ENCODE results near the gene RELCH.

The RELCH gene

DNA sequence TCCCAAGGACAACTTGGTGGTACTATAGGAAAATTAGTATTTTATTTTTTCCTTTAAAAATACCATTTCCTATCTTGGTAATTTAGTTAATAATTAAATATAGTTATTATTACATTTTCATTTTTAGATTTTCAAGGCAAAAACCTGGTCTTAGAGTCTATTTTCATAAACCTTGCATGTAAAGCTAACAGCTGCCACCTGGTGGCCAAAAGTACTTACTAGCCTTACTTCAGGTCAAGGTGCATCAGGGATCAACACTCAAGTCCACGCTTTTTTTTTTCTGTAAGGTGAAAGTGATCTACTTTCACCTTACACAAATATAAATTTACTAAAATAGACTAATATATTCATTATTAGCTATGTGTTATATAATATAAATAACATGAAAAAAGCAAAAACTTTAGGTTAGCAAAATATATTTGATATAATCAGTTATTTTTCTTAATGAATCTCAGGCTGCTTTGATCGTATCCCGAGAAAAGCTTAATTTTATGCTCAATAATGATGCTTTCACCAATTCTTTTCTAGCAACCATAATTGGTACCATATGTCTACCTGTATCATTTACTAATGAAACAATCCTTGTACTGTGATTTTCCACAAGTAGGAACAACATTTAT, 62.5 kb downstream of the RELCH start:
- peak; percentile 19 for DNase-seq (ENCODE audit: low read depth)

- DNase-seq (ENCODE audit: low read depth) = no peak
Measured at GRCh38 chr18:62250475-62250874, 63.4 kb downstream of the RELCH start.

GRCh38 chr18:62258093-62258492, 71.0 kb downstream of the RELCH start:
- DNase-seq (ENCODE audit: low read depth) = no peak

GRCh38 chr18:62258616-62259015, 71.6 kb downstream of the RELCH start:
- DNase-seq (ENCODE audit: low read depth) = no peak

DNA sequence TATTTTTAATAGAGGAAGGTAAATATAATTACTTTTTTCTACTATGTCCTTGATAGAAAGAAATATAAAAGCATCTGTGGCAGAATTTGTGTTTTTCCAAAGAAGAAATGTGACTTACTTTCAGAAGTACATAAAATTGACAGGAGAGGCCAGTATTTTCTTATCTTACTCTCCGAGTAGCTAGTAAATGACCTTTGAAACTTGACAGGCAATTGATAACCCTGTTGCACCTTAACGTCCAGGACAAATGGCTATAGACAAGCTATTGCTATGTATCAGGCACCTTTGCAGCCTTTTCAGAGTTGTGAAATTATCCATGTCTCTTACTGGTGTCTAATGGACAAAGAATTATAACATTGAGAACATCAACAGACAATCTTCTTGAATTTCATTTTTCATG, 75.0 kb downstream of the RELCH start:
- DNase-seq (ENCODE audit: low read depth) = no peak

DNA sequence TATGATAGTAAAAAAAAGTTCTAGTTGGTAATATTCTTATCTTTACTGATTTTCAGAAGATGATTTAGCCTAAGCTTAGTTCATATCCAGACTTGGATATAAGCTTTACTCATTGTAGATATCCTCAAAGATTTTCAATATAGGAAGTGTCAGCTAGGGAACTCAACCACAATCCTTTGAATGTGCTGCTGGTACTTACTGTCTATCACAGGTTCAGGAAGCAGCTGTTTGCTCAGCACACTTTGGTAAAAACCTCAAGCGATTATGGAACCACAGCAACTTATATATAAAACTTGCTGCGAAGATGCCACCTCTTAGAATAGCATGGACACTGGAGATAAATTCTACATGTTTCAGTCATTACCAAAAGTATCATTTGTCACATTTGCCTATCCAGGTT, 77.9 kb downstream of the RELCH start:
- no peak for DNase-seq (ENCODE audit: low read depth)

DNA sequence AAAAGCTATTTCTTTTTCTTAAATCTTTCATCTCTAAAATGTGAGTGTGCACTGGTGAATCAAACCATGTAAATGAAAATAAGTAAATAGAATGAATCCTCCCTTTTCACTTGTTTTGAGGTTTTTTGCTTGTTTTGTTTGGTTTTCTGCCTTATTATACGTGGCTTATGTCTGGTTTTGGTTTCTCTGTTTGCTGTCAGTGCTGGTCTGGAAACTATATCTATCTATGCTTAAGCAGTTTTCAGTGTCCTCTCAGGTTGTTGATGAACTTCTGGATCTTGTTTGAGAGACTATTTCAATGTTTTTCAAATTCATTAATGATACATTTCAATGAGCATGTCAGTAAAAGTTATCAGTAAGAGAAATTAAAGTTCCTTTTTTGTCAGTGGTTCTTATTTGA, 90.0 kb downstream of the RELCH start:
- DNase-seq (ENCODE audit: low read depth) = no peak

GRCh38 chr18:62279561-62279960, 92.5 kb downstream of the RELCH start:
- no peak for DNase-seq (ENCODE audit: low read depth)

DNA sequence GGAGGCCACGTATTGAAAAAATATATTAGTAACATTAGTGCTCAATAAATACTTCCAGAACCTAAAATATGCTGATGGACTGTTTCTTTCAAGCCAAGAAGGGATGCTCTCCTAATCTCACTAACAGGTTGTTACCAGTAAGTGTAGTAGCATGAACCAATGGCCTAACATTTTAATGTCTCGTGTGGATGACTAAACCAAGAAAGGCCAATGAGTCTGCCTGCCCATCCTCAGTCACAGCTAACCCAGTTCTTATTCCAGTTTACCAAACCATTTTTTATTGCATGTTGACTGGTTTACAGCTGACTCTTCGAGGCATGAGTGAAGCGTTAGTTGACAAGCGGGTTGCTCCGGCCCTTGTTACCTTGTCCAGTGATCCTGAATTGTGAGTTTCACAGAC, 93.0 kb downstream of the RELCH start:
- DNase-seq (ENCODE audit: low read depth) = no peak

- DNase-seq (ENCODE audit: low read depth) = no peak
Measured at GRCh38 chr18:62280786-62281185, 93.7 kb downstream of the RELCH start.

GRCh38 chr18:62281684-62282083, 94.6 kb downstream of the RELCH start:
- peak; percentile 56 for DNase-seq (ENCODE audit: low read depth)

DNA sequence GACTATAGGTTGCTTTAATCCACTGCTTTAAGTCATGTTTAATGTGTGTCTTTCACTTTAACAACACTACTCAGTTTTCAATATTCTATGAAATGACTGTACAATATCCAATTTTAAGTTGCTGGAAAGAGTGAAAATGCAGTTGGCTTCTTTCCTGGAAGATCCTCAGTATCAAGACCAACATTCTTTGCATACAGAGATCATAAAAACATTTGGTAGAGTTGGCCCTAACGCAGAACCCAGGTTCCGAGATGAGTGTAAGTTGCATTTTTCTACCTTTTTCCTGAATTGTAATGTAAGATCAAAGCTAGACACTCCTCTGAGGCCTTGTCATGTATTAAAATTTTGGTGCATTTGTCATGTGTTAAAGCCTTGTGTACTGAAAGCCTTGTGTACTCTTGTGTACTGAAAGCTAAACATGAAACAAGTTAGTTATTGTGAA, 95.2 kb downstream of the RELCH start:
- peak; percentile 38 for DNase-seq (ENCODE audit: low read depth)

DNA sequence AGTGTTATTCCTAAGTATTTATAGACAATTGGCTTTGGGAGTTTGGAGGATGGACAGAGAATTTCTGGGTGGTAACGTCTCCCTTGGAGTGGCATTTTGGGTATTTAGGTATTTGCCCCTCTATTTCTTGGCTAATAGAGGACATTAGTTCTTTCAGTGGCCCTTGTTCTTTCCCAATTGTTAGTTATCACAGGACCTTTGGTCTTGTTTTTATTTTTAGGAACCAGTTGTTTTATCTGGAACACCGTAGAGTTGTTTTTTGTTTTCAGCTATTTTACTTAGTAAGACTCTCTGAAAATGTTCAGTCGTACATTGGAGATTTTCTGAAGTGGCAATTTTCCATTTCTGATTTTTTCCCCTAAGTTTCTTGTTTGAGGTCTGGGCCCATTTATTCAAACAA, 97.6 kb downstream of the RELCH start:
- DNase-seq (ENCODE audit: low read depth) = no peak

DNA sequence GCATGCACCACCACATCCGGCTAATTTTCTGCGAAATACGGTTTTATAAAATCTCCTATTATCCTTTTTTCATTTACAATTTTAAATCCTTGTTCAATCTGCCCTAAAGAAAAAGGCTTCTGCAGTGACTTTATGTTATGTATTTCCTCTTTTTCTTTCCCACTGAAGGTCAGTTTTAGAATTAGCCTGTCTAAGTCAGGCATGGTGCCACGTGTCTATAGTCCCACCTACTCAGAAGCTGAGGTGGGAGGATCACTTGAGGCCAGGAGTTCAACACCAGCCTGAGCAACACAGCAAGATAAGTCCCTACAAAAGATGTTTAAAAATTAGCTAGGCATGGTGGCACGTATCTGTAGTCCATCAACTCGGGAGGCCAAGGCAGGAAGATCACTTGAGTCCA, 98.2 kb downstream of the RELCH start:
- no peak for DNase-seq (ENCODE audit: low read depth)

DNA sequence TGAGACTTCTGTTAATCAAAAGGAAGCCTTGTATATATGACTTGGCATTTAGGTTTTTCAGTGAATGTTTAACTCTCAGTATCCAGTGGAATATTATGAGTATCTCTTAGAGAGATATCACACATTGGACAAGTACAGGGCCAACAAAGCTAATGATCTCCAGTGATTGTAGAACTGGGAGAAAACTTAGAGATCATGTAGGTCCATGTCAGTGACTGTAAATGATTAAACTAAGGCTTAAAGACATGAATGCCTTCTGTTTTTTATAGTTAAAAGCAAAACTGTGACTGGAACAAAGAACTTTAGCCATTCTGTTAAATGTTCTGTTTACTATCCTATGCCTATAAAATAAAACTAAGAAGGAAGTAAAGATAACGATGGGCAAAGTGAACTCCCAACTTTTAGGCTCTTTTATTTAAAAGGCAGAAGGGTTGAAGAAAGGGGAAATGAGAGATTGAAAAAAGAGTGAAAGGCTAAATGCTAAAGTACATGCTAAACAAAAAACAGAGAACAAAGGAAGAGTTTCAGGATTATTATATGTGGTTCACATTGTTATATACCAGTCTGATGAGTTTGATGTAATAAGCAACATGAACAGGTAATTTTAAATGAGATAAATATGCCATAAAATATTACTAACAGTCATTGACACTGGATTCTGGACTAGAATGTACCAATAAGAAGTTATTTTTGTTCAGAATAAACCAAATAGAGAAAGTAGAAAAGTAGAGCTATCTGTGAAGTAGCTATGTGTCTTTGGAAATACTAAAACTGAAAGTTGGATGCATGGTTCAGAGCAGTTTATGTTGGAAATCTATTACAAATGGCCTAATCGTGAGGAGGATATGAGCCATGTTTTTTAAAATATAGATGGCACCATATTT, 101.0 kb downstream of the RELCH start:
- no peak for DNase-seq (ENCODE audit: low read depth)

GRCh38 chr18:62288665-62289008, 101.6 kb downstream of the RELCH start:
- no peak for DNase-seq (ENCODE audit: low read depth)

DNA sequence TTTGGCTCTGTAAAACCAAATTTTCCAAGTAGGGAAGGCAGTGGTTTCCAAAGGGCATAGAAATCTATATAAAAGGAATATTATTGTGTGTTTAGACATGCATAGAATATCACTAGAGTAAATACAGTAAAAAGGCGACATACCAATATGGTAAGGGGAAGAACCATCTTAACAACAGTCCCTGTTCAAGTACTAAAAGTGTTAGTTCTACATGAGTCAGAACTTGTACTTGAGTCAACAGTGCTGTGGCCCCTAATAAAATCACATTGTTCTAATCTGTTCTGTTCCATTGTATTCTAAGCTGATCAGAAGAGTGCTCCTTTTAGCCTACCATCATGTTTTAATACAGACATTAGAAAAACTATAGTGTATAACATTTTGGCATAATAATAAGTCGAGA, 102.0 kb downstream of the RELCH start:
- no peak for DNase-seq (ENCODE audit: low read depth)

DNA sequence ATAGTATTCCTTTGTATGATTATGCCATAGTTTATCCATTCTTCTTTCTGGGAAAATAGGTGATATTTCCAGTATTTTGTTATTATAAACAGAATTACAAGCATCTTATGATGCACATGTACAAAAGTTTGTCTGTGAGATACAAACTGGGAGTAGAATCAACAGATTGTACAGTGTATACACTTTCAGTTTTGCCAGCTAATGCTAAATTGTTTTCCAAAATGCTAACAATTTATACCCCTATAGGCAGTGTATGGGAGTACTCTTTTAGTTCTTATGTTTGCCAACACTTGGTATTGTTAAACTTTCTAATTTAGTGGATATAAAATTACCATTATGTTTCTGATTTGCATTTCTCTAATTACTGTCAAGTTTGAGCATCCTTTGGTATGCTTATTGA, 107.0 kb downstream of the RELCH start:
- DNase-seq (ENCODE audit: low read depth) = no peak

DNA sequence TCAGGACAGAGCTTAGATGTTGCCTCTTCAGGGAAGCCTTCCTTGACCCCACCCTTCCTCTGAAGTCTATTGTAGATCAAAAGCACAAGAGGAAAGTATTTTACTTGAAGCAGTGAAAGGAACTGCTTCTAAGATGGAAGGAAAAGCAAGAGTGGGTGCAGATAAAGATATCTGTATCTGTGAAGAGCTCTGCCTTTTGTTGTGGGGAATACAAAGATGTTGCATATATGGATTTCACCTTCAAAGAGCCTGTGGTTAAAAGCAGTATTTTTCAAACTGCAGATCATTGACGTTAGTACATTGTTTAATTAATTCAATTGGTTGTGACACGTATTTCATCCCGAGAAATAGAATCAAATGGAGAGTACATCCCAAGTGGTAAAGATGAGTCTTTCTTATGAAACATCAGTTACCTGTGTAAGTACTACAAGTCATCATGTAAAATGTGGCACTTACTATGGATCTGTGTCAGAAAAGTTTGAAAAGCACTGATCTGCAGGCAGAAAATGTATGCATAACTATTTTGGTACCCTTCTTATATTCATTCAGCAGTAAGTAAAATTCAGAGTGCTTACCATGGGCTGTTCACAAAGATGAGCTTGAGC, 113.4 kb downstream of the RELCH start:
- no peak for DNase-seq (ENCODE audit: low read depth)

DNA sequence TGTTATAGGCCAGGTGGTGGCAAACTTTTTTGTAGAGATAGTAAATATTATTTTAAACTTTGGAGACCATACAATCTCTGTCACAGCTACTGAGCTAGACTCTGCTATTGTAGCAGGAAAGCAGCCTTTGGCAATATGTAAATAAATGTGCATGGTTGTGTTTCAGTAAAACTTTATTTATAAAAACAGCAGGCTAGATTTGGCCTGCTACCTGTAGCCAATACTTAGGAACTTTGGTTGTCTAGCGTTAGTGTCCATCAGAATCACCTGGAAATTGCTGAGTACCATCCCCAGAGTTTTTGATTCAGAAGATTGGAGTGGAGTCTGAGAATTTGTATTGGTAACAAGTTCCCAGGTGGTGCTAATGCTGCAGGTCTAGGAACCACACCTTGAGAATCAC, 114.3 kb downstream of the RELCH start:
- no peak for DNase-seq (ENCODE audit: low read depth)

DNA sequence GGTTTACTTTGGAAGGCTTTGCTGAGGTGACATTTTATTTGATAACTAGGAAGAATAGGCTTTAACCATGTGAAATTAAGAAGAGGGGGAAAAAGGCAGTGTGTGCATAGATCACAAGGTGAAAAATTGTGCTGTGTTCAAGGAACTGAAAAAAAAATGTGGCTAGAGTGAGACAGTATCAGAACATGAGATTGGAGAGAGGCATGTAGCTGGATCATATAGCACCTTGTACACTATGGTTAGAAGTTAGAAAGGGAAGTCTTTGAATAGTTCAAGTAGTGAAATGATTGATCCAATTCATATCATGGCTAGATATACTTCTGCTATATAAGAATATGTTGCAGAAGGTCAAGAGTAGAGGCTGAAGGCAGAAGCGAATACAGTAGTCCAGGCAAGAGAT, 125.8 kb downstream of the RELCH start:
- DNase-seq (ENCODE audit: low read depth) = no peak

- no peak for DNase-seq (ENCODE audit: low read depth)
Measured at GRCh38 chr18:62318228-62319180, 131.4 kb downstream of the RELCH start.
